Measurements from ENCODE around the gene CR2. TPM values are rescaled to one million over a fixed set of nuclear protein-coding genes. Genes with fewer than 3 reads are reported as not detected.
"Not testable (repeated sequence)": the region's sequence is repeated elsewhere in the genome, so short reads cannot be mapped to it uniquely, and the experiment has no call there.

The CR2 gene
- total RNA-seq, 2 donors from 2014 or later = 0.05 to 0.35 TPM

DNA sequence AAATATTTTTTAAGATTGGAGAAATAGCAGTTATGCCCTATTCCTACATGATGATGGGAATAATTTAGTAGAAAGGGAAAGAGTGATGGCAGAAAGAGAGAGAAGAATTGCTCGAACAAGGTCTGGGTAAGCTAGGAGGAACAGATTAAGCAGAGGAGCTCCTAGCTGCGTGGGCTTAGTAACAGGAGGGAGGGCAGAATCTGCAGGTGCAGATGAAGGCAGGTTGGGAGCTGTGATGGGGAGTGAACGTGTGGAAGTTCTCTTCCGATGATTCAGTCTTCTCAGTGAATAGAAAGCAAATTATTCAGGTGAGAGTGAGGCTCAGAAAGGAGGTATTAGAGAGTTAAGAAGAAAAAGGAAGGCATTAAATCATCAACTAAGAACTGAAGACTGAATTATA is 33.5 kb downstream of the CR2 start:
- H3K4me3 ChIP-seq = no peak overlapping the region
- TF ChIP-seq, protein P1, sequence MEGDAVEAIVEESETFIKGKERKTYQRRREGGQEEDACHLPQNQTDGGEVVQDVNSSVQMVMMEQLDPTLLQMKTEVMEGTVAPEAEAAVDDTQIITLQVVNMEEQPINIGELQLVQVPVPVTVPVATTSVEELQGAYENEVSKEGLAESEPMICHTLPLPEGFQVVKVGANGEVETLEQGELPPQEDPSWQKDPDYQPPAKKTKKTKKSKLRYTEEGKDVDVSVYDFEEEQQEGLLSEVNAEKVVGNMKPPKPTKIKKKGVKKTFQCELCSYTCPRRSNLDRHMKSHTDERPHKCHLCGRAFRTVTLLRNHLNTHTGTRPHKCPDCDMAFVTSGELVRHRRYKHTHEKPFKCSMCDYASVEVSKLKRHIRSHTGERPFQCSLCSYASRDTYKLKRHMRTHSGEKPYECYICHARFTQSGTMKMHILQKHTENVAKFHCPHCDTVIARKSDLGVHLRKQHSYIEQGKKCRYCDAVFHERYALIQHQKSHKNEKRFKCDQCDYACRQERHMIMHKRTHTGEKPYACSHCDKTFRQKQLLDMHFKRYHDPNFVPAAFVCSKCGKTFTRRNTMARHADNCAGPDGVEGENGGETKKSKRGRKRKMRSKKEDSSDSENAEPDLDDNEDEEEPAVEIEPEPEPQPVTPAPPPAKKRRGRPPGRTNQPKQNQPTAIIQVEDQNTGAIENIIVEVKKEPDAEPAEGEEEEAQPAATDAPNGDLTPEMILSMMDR (IDR thresholded peaks at IDR 0.05) = no peak
- intact Hi-C loops (cut with DNase I) = no loop called here
- DNase-seq = no peak
- no peaks in the 10 kb centered on the region for H3K36me3 ChIP-seq
- H3K27ac ChIP-seq = no peak overlapping the region
- no peaks in the 10 kb centered on the region for H3K9me3 ChIP-seq
- no peak overlapping the region for H3K9ac ChIP-seq (ENCODE audit: low read depth in 2 of 2, low read length in 2 of 2)
- H3K4me1 ChIP-seq = no peaks in the 10 kb centered on the region
- no peaks in the 10 kb centered on the region for H3K27me3 ChIP-seq

DNA sequence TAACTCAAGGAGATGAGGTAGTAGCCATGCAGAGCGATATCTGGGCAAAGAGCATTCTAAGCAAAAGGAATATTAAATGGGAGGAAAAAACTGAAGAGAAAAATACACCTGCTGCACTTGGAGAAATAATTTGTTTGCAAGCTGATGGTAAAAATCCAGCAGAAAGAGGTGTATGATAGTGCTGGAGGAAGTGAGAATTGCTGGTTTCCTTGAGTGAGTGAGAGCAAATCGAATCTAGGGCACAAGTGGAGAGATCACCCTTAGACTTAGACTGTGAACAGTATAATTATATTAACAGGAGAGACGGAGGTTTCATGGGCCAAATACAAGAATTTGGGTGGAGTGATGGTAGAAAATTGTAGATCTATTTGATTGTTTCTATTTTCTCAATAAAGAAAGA is 39.1 kb downstream of the CR2 start:
- H3K4me3 ChIP-seq = no peak overlapping the region
- no peak overlapping the region for H3K9ac ChIP-seq (ENCODE audit: low read depth in 2 of 2, low read length in 2 of 2)
- no peak for DNase-seq
- H3K9me3 ChIP-seq = no peaks in the 10 kb centered on the region
- H3K27ac ChIP-seq = no peak overlapping the region
- TF ChIP-seq, protein P1 (IDR thresholded peaks at IDR 0.05) = no peak
- peaks cover 8% of the 10 kb centered on the region for H3K27me3 ChIP-seq
- no peaks in the 10 kb centered on the region for H3K4me1 ChIP-seq
- H3K36me3 ChIP-seq = no peaks in the 10 kb centered on the region
- intact Hi-C loops (cut with DNase I) = no loop called here

DNA sequence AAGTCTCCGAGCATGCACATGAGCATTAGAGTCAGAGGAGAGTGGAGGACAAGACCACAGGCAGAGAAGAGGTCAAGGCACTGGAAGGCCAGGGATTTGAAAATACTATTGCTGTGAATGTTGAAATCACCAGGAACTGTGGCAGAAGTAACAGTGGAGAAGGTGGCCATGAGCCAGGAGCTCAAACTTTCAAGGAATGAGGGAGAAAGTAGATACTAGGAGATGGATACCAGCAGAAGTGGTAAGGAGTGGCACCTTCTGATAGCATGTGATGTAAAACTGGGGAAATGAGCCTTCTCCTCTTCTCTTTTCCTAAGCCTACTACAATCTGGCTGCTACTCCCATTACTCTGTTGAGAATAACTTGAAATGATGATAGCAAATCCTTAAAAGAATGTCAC is 40.0 kb downstream of the CR2 start:
- H3K4me1 ChIP-seq = no peaks in the 10 kb centered on the region
- intact Hi-C loops (cut with DNase I) = no loop called here
- TF ChIP-seq, protein P1 (IDR thresholded peaks at IDR 0.05) = no peak
- H3K36me3 ChIP-seq = no peaks in the 10 kb centered on the region
- no peak overlapping the region for H3K27ac ChIP-seq
- H3K4me3 ChIP-seq = no peak overlapping the region
- H3K27me3 ChIP-seq = peaks cover 9% of the 10 kb centered on the region
- no peak for DNase-seq
- H3K9ac ChIP-seq (ENCODE audit: low read depth in 2 of 2, low read length in 2 of 2) = no peak overlapping the region
- no peaks in the 10 kb centered on the region for H3K9me3 ChIP-seq

DNA sequence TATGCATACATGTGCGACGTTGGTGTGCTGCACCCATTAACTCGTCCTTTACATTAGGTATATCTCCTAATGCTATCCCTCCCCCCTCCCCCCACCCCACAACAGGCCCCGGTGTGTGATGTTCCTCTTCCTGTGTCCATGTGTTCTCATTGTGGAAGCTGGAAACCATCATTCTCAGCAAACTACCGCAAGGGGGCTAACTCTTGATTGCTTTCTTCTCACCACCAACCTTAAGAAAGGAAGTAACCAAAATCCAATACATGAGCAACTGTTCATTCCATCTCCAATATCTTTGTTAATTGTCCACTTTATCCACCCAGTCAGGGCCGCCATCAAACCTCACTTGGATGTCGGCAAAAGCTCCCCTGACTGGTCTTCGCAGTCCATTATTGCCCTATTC is 41.2 kb downstream of the CR2 start:
- H3K36me3 ChIP-seq; H3K27ac ChIP-seq; H3K27me3 ChIP-seq; H3K9ac ChIP-seq (ENCODE audit: low read depth in 2 of 2, low read length in 2 of 2); H3K9me3 ChIP-seq; H3K4me3 ChIP-seq; H3K4me1 ChIP-seq; DNase-seq: not testable (repeated sequence)
- intact Hi-C loops (cut with DNase I) = loop anchor here (5.0 kb wide), 1 partner anchor 413 kb away; no protein-coding TSS in a partner anchor

DNA sequence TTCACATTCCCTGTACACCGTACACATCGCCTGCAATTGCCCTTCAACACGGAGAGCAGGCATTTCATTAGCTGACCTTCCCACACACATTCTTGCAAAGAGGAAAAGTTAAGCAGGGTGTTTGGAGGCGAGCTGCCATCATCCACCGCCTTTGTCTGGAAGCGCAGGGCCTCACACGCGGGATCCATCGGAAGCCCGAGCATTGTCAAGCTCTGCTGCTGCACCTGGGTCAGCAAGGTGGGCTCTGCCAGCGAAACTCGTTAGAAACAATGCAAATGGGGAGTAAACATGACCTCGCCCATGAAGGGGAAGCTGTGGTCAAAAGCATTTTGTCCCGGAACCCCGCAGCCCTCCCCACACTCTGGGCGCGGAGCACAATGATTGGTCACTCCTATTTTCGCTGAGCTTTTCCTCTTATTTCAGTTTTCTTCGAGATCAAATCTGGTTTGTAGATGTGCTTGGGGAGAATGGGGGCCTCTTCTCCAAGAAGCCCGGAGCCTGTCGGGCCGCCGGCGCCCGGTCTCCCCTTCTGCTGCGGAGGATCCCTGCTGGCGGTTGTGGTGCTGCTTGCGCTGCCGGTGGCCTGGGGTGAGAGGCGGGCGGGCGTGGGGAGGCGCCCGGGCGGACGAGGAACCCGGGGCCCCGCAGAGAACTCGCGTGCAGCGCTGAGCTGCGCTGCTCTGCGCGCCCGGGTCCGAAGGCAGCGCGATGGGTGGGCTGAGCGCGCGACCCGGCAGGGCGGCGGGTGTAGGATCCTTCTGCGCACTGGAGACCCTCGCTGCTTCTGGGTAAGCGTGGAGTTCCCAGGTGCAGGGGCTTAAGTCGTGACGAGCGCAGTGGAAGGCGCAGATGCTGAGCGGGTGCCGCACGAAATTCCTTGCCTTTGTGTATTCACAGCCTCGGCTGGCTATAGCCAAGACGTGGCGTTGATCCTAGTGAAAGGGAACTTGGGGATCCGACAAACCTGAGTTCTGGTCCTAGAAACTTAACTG is 42.0 kb downstream of the CR2 start, which contains the start of gene CR1:
Gene CR1, plus strand, starts transcription at position 357 of the 992 bp plus-strand sequence. Its CDS starts 111 bp downstream, at position 468.
- peaks cover 9% of the 10 kb centered on the region for H3K27me3 ChIP-seq
- H3K27ac ChIP-seq = no peak within 1 kb of the TSS
- intact Hi-C loops (cut with DNase I) = loop anchor here (5.0 kb wide), 1 partner anchor 414 kb away; no protein-coding TSS in a partner anchor
- no peaks in the 10 kb centered on the region for H3K4me1 ChIP-seq
- no peaks in the 10 kb centered on the region for H3K9me3 ChIP-seq
- no peak within 1 kb of the TSS for H3K9ac ChIP-seq (ENCODE audit: low read depth in 2 of 2, low read length in 2 of 2)
- H3K36me3 ChIP-seq = no peaks in the 10 kb centered on the region
- DNase-seq = no peak
- TF ChIP-seq, protein P1 (IDR thresholded peaks at IDR 0.05) = no peak
- peak within 1 kb of the TSS; percentile 26 for H3K4me3 ChIP-seq

DNA sequence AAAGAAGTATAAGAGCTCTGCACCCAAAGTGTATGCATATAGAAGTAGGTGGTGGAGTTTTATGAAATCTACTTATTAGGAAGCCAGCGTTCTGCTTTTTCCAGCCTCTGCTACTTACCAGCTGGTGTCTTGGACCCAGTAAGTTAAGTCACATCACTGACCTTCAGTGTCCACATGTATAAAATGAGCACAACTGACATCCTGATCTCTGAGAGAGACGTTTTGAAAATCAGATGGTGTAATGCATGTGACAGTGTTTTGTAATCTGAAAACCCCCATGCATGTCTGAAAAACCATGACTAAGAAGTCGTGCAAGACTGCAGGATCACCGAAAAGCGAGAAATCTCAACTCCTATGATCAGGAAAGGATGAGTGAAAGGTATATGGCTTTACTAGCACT is 43.8 kb downstream of the CR2 start:
- H3K36me3 ChIP-seq = no peaks in the 10 kb centered on the region
- no peaks in the 10 kb centered on the region for H3K4me1 ChIP-seq
- no peak overlapping the region for H3K27ac ChIP-seq
- no peak overlapping the region for H3K4me3 ChIP-seq
- DNase-seq = no peak
- no peaks in the 10 kb centered on the region for H3K9me3 ChIP-seq
- TF ChIP-seq, protein P1 (IDR thresholded peaks at IDR 0.05) = no peak
- intact Hi-C loops (cut with DNase I) = loop anchor here (5.0 kb wide), 1 partner anchor 416 kb away; no protein-coding TSS in a partner anchor
- H3K9ac ChIP-seq (ENCODE audit: low read depth in 2 of 2, low read length in 2 of 2) = no peak overlapping the region
- peaks cover 9% of the 10 kb centered on the region for H3K27me3 ChIP-seq

Measured in colonic mucosa (tissue), 4 donors.